Measurements from ENCODE around the gene ENDOU. TPM values are rescaled to one million over a fixed set of nuclear protein-coding genes. Genes with fewer than 3 reads are reported as not detected.

Gene ENDOU
- total RNA-seq, 1 experiment from 2014 or later = not detected

DNA sequence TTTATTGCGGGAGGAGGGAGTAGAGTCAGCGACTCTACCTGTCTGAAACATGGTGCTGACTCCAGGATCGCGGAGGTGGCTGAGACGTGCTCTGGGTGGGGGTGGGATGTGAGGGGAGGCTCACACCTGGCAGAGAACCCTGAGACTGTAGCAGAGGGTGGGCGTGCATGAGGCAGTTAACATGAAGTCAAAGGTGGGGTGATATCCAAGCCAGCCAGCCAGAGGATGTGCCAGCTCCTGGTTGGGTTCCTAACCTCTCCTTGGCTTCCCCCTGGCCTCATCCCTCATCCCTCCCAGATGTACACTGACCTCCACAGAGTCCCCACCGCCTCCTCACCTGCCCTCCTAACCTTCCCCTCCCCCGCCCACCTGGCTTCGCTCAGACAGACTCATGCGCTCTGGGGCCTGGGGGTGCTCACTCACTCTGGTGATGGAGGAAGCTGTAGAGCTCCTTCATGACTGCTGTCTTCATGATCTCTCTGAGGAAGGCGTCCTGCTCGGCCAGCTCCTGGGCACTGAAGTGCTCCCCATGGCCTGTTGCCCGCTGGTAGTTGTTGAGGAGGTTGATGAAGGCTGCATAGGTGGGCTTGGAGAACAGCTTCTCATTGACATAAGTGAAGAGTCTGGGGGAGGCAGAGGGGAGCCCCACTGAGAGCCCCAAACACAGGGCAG is 9.3 kb downstream of the ENDOU start:
- Histone ChIP-seq H3K9ac (ENCODE audit: low read length) (no peak overlapping the region), H3K79me2 (ENCODE audit: insufficient read depth, low read length) (no peaks in the 10 kb centered on the region), H3K36me3 (ENCODE audit: control insufficient read depth in 1 of 2, insufficient read depth in 2 of 2, low read length in 2 of 2) (no peaks in the 10 kb centered on the region), H3K9me2 (ENCODE audit: insufficient read depth) (no peaks in the 10 kb centered on the region), H3K4me3 (replicated peaks in 1 of 2; ENCODE audit: low read depth in 1 of 2, low read length in 2 of 2) (no peak overlapping the region), H3K27me3 (ENCODE audit: insufficient read depth, low read length) (no peaks in the 10 kb centered on the region), H3K4me2 (ENCODE audit: low read length) (no peak overlapping the region), H3K27ac (ENCODE audit: low read depth, low read length) (no peak overlapping the region), H2AFZ (ENCODE audit: low read depth, low read length, poor library complexity, severe bottlenecking) (no peak overlapping the region), H3K9me3 (ENCODE audit: control insufficient read depth in 1 of 2, insufficient read depth in 1 of 2, low read depth in 1 of 2, low read length in 2 of 2) (no peaks in the 10 kb centered on the region), H4K20me1 (ENCODE audit: insufficient read depth) (no peaks in the 10 kb centered on the region), H3K4me1 (ENCODE audit: control insufficient read depth in 1 of 2, insufficient read depth in 2 of 2, low read length in 2 of 2) (peaks cover 0 to 7% of the 10 kb centered on the region in 2 experiments; a peak in 1 of 4 replicates)
- ATAC-seq = no peak
- intact Hi-C loops (cut with micrococcal nuclease) = loop anchor here (1.0 to 10.0 kb wide), 5 partner anchors 51 to 449 kb away; no protein-coding TSS in a partner anchor
- ChIA-PET POLR2A (no interaction called here), CTCF (interaction anchor here (1.2 to 4.4 kb wide), 8 partner anchors 10 to 684 kb away, joined by 3 to 63 read pairs (median 6); partner anchors contain the start of genes RAPGEF3 and RPAP3), RAD21 (ENCODE audit: low non-redundant PET in 1 of 2, low total read pairs in 2 of 2, uncharacterized antibody in 2 of 2, unreplicated experiment in 2 of 2) (interaction anchor here (0.7 to 2.0 kb wide), 5 partner anchors 25 to 122 kb away, joined by 3 to 9 read pairs (median 4); no protein-coding TSS in a partner anchor)
- BruUV-seq (replicated peaks) = no TSS peak
- TF ChIP-seq ZNF274 (IDR thresholded peaks at IDR 0.05; ENCODE audit: low read depth, low read length) (no peak), ZFX (IDR thresholded peaks at IDR 0.05) (no peak), YY1 (IDR thresholded peaks at IDR 0.05; ENCODE audit: extremely low read depth, insufficient replicate concordance, low read depth, low read length) (no peak), ELF1 (IDR thresholded peaks at IDR 0.05; ENCODE audit: borderline replicate concordance, low read depth) (no peak), SRF (IDR thresholded peaks at IDR 0.05; ENCODE audit: low read depth) (no peak), RAD21 (IDR thresholded peaks at IDR 0.05; ENCODE audit: low read depth) (no peak)
- TF ChIP-seq, protein P1, sequence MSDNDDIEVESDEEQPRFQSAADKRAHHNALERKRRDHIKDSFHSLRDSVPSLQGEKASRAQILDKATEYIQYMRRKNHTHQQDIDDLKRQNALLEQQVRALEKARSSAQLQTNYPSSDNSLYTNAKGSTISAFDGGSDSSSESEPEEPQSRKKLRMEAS (IDR thresholded peaks at IDR 0.05) = no peak
- no peak for DNase-seq (ENCODE audit: low read depth, low spot score)

DNA sequence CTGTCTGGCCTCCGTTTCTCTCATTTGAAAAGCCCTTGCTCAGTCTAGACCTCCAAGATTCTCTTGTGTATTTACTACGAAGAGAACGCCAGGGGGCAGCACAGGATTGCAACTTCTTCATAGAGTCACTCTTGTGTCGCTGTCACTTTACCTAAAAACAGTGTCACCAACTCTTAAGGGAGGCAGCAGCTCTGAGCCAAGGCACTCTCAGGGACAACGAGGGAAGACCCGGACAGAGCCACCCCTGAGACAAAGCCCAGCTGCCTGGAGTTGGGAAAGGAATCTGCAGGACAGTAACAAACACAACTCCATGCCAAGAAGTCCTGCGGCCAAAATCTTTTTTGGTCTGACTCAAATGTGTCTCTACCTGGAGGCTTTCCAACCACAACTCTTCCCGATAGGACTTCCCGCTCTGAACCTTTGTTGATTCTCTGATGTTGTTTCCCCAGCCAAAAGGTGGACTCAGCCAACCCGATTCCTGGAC is 9.9 kb downstream of the ENDOU start:
- H3K79me2 ChIP-seq (ENCODE audit: insufficient read depth, low read length) = no peaks in the 10 kb centered on the region
- ATAC-seq = peak; percentile 87
- H3K27ac ChIP-seq (ENCODE audit: low read depth, low read length) = no peak overlapping the region
- no peak overlapping the region for H2AFZ ChIP-seq (ENCODE audit: low read depth, low read length, poor library complexity, severe bottlenecking)
- H3K4me2 ChIP-seq (ENCODE audit: low read length) = no peak overlapping the region
- intact Hi-C loops (cut with micrococcal nuclease) = loop anchor here (1.0 to 10.0 kb wide), 5 partner anchors 52 to 449 kb away; no protein-coding TSS in a partner anchor
- H3K4me1 ChIP-seq (ENCODE audit: control insufficient read depth in 1 of 2, insufficient read depth in 2 of 2, low read length in 2 of 2) = peaks cover 0 to 7% of the 10 kb centered on the region in 2 experiments; a peak in 1 of 4 replicates
- H4K20me1 ChIP-seq (ENCODE audit: insufficient read depth) = no peaks in the 10 kb centered on the region
- H3K9me3 ChIP-seq (ENCODE audit: control insufficient read depth in 1 of 2, insufficient read depth in 1 of 2, low read depth in 1 of 2, low read length in 2 of 2) = no peaks in the 10 kb centered on the region
- peak; percentile 74 for DNase-seq (ENCODE audit: low read depth, low spot score)
- H3K9ac ChIP-seq (ENCODE audit: low read length) = no peak overlapping the region
- CTCF ChIA-PET = interaction anchor here (0.6 to 4.4 kb wide), 10 partner anchors 9 to 903 kb away, joined by 3 to 63 read pairs (median 4); partner anchors contain the start of genes ENDOU, RAPGEF3 and RPAP3
- POLR2A ChIA-PET = no interaction called here
- no peaks in the 10 kb centered on the region for H3K9me2 ChIP-seq (ENCODE audit: insufficient read depth)
- TF ChIP-seq RAD21 (IDR thresholded peaks at IDR 0.05; ENCODE audit: low read depth) = peak; percentile 95
- TF ChIP-seq, protein P2, sequence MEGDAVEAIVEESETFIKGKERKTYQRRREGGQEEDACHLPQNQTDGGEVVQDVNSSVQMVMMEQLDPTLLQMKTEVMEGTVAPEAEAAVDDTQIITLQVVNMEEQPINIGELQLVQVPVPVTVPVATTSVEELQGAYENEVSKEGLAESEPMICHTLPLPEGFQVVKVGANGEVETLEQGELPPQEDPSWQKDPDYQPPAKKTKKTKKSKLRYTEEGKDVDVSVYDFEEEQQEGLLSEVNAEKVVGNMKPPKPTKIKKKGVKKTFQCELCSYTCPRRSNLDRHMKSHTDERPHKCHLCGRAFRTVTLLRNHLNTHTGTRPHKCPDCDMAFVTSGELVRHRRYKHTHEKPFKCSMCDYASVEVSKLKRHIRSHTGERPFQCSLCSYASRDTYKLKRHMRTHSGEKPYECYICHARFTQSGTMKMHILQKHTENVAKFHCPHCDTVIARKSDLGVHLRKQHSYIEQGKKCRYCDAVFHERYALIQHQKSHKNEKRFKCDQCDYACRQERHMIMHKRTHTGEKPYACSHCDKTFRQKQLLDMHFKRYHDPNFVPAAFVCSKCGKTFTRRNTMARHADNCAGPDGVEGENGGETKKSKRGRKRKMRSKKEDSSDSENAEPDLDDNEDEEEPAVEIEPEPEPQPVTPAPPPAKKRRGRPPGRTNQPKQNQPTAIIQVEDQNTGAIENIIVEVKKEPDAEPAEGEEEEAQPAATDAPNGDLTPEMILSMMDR (IDR thresholded peaks at IDR 0.05 in 2 of 3, conservative IDR thresholded peaks at IDR 0.05 in 1 of 3; ENCODE audit: borderline replicate concordance in 1 of 3, insufficient read depth in 1 of 3, low read depth in 2 of 3, low read length in 2 of 3) = peak; percentile 70 to 90 (median 86)
- TF ChIP-seq ZNF274 (IDR thresholded peaks at IDR 0.05; ENCODE audit: low read depth, low read length) = no peak
- no peaks in the 10 kb centered on the region for H3K27me3 ChIP-seq (ENCODE audit: insufficient read depth, low read length)
- RAD21 ChIA-PET (ENCODE audit: low non-redundant PET in 1 of 2, low total read pairs in 2 of 2, uncharacterized antibody in 2 of 2, unreplicated experiment in 2 of 2) = interaction anchor here (0.7 to 2.0 kb wide), 5 partner anchors 25 to 123 kb away, joined by 3 to 9 read pairs (median 4); no protein-coding TSS in a partner anchor
- BruUV-seq (replicated peaks) = no TSS peak
- no peak overlapping the region for H3K4me3 ChIP-seq (replicated peaks in 1 of 2; ENCODE audit: low read depth in 1 of 2, low read length in 2 of 2)
- H3K36me3 ChIP-seq (ENCODE audit: control insufficient read depth in 1 of 2, insufficient read depth in 2 of 2, low read length in 2 of 2) = no peaks in the 10 kb centered on the region
